ENCODE data around the gene ARAF.

DNA sequence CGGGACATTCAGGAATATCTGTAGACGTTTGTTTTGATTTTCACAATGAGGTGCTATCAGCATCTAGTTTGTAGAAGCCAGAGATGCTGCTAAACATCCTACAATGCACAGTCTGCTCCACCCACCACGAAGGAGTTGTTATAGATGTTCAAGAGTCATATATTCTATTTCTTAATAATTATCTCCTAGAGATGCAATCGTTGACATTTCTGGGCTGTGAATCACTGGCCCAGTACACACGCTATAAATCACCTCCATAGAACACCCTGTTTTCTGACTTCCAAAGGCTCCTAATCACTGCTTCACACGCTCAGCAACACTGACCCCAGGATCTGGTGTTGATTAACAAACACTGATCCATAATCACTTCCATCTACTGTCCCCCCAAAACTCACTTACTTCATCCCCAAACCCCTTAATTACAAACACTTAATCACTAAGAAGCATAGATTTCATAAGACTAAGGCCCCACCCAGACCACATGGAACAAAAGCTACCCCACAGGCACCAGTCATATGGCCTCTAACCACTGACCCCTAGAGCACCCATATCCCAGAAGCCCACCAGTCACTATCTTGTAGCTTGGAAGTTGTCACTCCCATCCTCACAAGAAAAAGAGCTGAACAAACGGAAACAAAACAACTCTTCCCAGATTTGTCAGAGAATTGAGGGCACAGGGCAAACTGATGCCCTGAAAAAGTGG, 46.3 kb upstream of the ARAF start:
- TF ChIP-seq, protein P1, sequence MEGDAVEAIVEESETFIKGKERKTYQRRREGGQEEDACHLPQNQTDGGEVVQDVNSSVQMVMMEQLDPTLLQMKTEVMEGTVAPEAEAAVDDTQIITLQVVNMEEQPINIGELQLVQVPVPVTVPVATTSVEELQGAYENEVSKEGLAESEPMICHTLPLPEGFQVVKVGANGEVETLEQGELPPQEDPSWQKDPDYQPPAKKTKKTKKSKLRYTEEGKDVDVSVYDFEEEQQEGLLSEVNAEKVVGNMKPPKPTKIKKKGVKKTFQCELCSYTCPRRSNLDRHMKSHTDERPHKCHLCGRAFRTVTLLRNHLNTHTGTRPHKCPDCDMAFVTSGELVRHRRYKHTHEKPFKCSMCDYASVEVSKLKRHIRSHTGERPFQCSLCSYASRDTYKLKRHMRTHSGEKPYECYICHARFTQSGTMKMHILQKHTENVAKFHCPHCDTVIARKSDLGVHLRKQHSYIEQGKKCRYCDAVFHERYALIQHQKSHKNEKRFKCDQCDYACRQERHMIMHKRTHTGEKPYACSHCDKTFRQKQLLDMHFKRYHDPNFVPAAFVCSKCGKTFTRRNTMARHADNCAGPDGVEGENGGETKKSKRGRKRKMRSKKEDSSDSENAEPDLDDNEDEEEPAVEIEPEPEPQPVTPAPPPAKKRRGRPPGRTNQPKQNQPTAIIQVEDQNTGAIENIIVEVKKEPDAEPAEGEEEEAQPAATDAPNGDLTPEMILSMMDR (IDR thresholded peaks at IDR 0.05; ENCODE audit: insufficient read depth, low read depth, low read length) = no peak
- no peak for TF ChIP-seq EZH2 (IDR thresholded peaks at IDR 0.05; ENCODE audit: insufficient read depth, low read length)

All from astrocyte (in vitro differentiated cells and primary cell).